CD4-positive, alpha-beta T cell (primary cell): ENCODE results near the gene MCU. TPM values are rescaled to one million over a fixed set of nuclear protein-coding genes. Genes with fewer than 3 reads are reported as not detected.

Experiments used
- ATAC-seq: fragments of 200-7000 bp; cut with Tn5 transposase; one replicate; pipeline ENCODE4 v1.10.0; 2022; ENCODE audit warnings: mild to moderate bottlenecking; ENCODE audit not compliant: poor library complexity
- CTCF ChIA-PET: fragments of 350-600 bp; sonication (Branson Sonifier 250); formaldehyde crosslinking; loops from one replicate; lab custom pipeline; 2021; ENCODE audit warnings: antibody characterized with exemption, inconsistent platforms; lab: Charles Lee
- POLR2A ChIA-PET: fragments of 350-600 bp; sonication (Branson Sonifier 250); formaldehyde crosslinking; loops from one replicate; lab custom pipeline; 2021; ENCODE audit warnings: antibody characterized with exemption, inconsistent platforms; lab: Charles Lee
- DNase-seq, 14 experiments: peaks; one replicate each; pipeline ENCODE4 v3.0.0-alpha.2; 2013 to 2020; ENCODE audit warnings: mixed read lengths in 2 of 14
- H3K27ac ChIP-seq, 2 donors: one replicate each; pipeline versions ENCODE4 v1.5.1 to v1.7.0; 2013; ENCODE audit warnings: low read length in 2 of 2, low read depth in 1 of 2, mild to moderate bottlenecking in 1 of 2
- H3K27me3 ChIP-seq, 2 experiments: 1 replicate in 1 of 2; 2 replicates in 1 of 2; pipeline versions ENCODE4 v1.6.1 to v1.7.0; 2013; ENCODE audit warnings: low read length in 2 of 2, control low read depth in 1 of 2, mild to moderate bottlenecking in 1 of 2, moderate library complexity in 1 of 2; ENCODE audit not compliant: insufficient read depth in 2 of 2, control insufficient read depth in 1 of 2
- H3K36me3 ChIP-seq: one replicate; pipeline ENCODE4 v1.6.1; 2013; ENCODE audit warnings: low read length, control low read depth; ENCODE audit not compliant: insufficient read depth
- H3K4me1 ChIP-seq: one replicate; pipeline ENCODE4 v1.6.1; 2013; ENCODE audit warnings: low read length, control low read depth; ENCODE audit not compliant: insufficient read depth
- H3K4me3 ChIP-seq: one replicate; pipeline ENCODE4 v1.5.1; 2013; ENCODE audit warnings: mild to moderate bottlenecking, low read length, moderate library complexity
- H3K9me3 ChIP-seq, 2 experiments: 1 replicate in 1 of 2; 2 replicates in 1 of 2; pipeline versions ENCODE4 v1.6.1 to v1.7.0; 2013; ENCODE audit warnings: low read length in 2 of 2, mild to moderate bottlenecking in 2 of 2, control low read depth in 1 of 2, moderate library complexity in 1 of 2; ENCODE audit not compliant: control insufficient read depth in 1 of 2, insufficient read depth in 1 of 2
- H3K27ac Mint-ChIP-seq: one replicate; pipeline ENCODE4 v1.8.0; 2020; ENCODE audit warnings: mixed read lengths
- H3K27me3 Mint-ChIP-seq: one replicate; pipeline ENCODE4 v1.8.0; 2021; ENCODE audit warnings: mixed read lengths
- H3K36me3 Mint-ChIP-seq: one replicate; pipeline ENCODE4 v1.8.0; 2021; ENCODE audit warnings: low read depth, mixed read lengths
- H3K4me1 Mint-ChIP-seq: one replicate; pipeline ENCODE4 v1.8.0; 2021; ENCODE audit warnings: low read depth, mixed read lengths
- H3K4me3 Mint-ChIP-seq: one replicate; pipeline ENCODE4 v1.8.0; 2020; ENCODE audit warnings: mild to moderate bottlenecking, mixed read lengths
- H3K9me3 Mint-ChIP-seq: one replicate; pipeline ENCODE4 v1.8.0; 2020; ENCODE audit warnings: mixed read lengths
- intact Hi-C, 2 experiments: fragments of 100-400 bp; cut with DNase I in 1 of 2; cut with micrococcal nuclease in 1 of 2; formaldehyde crosslinking; loops; one replicate each; pipeline versions ENCODE4 v1.15.1 to v1.9.0; 2023 to 2025; cut with DNase I, micrococcal nuclease
- total RNA-seq, 174 experiments: library from RNA in 2 of 174; stranded (reverse) in 2 of 174; gene quantifications; one replicate each; pipeline ENCODE4 v1.2.3 and lab custom pipeline; 2021 to 2026
- TF ChIP-seq, protein P1 (sequence below): fragments of 200-600 bp; IDR thresholded peaks from one replicate; pipeline ENCODE4 v1.8.0; 2022; ENCODE audit warnings: antibody characterized with exemption, mild to moderate bottlenecking

Gene MCU
- total RNA-seq, 2 experiments from 2014 or later = 10.3 to 12.0 TPM

DNA sequence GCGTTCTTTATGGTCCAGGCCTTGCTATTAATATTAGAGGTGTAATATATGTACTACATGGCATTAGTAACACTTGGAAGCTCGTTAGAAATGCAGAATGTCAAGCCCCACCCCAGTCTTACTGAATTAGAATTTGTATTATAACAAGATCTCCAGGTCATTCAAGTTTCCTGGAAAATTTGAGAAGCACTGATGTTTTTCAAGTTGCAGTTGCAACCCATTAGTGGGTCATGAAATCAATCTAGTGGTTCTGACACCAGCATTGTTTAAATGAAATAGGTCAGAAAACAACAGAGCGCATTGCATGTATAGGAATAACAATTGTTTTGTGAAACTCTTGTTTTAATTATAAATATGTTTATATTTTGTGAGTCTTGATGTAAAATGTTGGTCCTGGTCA lies 37.2 kb upstream of the MCU start:
- Mint-ChIP-seq H3K9me3 (no peaks in the 10 kb centered on the region), H3K4me3 (no peak overlapping the region), H3K27ac (no peak overlapping the region), H3K36me3 (no peaks in the 10 kb centered on the region), H3K27me3 (no peaks in the 10 kb centered on the region), H3K4me1 (no peaks in the 10 kb centered on the region)
- DNase-seq (no peak), ATAC-seq (no peak)
- ChIA-PET CTCF (no interaction called here), POLR2A (no interaction called here)
- no peaks in the 10 kb centered on the region for H3K36me3 ChIP-seq
- no peak overlapping the region for H3K4me3 ChIP-seq
- H3K27ac ChIP-seq = no peak overlapping the region
- H3K9me3 ChIP-seq = no peaks in the 10 kb centered on the region
- H3K27me3 ChIP-seq = no peaks in the 10 kb centered on the region
- intact Hi-C loops = no loop called here
- TF ChIP-seq, protein P1, sequence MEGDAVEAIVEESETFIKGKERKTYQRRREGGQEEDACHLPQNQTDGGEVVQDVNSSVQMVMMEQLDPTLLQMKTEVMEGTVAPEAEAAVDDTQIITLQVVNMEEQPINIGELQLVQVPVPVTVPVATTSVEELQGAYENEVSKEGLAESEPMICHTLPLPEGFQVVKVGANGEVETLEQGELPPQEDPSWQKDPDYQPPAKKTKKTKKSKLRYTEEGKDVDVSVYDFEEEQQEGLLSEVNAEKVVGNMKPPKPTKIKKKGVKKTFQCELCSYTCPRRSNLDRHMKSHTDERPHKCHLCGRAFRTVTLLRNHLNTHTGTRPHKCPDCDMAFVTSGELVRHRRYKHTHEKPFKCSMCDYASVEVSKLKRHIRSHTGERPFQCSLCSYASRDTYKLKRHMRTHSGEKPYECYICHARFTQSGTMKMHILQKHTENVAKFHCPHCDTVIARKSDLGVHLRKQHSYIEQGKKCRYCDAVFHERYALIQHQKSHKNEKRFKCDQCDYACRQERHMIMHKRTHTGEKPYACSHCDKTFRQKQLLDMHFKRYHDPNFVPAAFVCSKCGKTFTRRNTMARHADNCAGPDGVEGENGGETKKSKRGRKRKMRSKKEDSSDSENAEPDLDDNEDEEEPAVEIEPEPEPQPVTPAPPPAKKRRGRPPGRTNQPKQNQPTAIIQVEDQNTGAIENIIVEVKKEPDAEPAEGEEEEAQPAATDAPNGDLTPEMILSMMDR = no peak
- no peaks in the 10 kb centered on the region for H3K4me1 ChIP-seq

DNA sequence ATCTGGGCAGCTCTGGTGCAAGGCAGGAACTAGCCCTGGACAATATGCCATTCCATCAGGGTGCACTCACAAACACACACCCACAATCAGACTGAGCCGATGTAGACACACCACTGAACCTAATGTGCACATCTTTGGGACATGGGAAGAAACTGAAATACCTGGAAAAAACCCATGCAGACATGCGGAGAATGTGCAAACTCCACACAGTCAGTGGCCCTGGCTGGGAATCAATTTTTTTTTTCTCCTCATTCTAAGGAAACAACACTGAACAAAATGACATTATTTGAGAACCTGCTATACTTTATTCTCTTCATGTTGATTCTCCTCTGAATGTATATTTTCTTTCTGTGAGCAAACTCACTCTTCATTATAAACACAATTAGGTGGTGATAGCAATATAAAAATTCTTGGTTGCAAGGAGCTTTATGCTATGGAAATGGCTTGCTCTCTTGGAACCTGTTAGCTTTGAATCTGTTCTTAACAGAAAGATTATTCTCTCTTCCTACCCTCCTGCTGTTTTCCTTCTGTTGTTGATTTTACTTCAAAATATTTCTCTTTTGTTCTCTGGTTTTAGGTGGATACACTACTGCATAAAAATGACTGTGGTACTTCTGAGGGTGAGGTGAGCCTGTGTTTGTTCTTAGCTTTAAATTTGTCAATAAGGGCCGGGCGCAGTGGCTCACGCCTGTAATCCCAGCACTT lies 33.1 kb upstream of the MCU start:
- ATAC-seq (no peak), DNase-seq (no peak)
- Mint-ChIP-seq H3K27ac (no peak overlapping the region), H3K9me3 (no peaks in the 10 kb centered on the region), H3K4me3 (no peak overlapping the region), H3K4me1 (no peaks in the 10 kb centered on the region), H3K27me3 (no peaks in the 10 kb centered on the region), H3K36me3 (no peaks in the 10 kb centered on the region)
- POLR2A ChIA-PET = no interaction called here
- H3K27me3 ChIP-seq = no peaks in the 10 kb centered on the region
- CTCF ChIA-PET = no interaction called here
- H3K4me3 ChIP-seq = no peak overlapping the region
- no peaks in the 10 kb centered on the region for H3K4me1 ChIP-seq
- TF ChIP-seq, protein P1 = no peak
- H3K36me3 ChIP-seq = no peaks in the 10 kb centered on the region
- no peak overlapping the region for H3K27ac ChIP-seq
- intact Hi-C loops = no loop called here
- no peaks in the 10 kb centered on the region for H3K9me3 ChIP-seq

DNA sequence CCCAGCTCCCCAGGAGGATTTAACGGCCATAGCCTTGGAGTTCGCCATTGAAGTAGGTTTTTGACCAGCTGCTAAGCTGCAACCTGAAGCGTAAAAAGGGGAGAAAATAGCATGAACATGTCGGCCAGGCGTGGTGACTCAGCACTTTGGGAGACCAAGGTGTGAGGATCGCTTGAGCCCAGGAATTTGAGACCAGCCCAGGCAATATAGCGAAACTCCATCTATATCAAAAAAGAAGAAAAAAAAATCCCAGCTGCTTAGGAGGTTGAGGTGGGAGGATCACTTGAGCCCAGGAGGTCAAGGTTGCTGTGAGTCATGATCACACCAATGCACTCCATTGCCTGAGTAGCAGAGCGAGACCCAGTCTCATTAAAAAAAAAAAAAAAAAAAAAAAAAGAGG lies 32.2 kb upstream of the MCU start:
- Histone ChIP-seq H3K4me1 (no peaks in the 10 kb centered on the region), H3K27me3 (no peaks in the 10 kb centered on the region), H3K4me3 (no peak overlapping the region), H3K9me3 (no peaks in the 10 kb centered on the region), H3K36me3 (no peaks in the 10 kb centered on the region), H3K27ac (no peak overlapping the region)
- H3K36me3 Mint-ChIP-seq = no peaks in the 10 kb centered on the region
- H3K27me3 Mint-ChIP-seq = no peaks in the 10 kb centered on the region
- H3K4me1 Mint-ChIP-seq = no peaks in the 10 kb centered on the region
- H3K9me3 Mint-ChIP-seq = no peaks in the 10 kb centered on the region
- TF ChIP-seq, protein P1 = no peak
- no peak for ATAC-seq
- no peak for DNase-seq
- ChIA-PET CTCF (no interaction called here), POLR2A (no interaction called here)
- intact Hi-C loops = no loop called here
- no peak overlapping the region for H3K4me3 Mint-ChIP-seq
- H3K27ac Mint-ChIP-seq = no peak overlapping the region
